Posterior cingulate gyrus (tissue), 11 donors: ENCODE data around the gene BAG3.

Source experiments
- DNase-seq, 10 donors: peaks; one replicate each; pipeline versions ENCODE4 v3.0.0 to v3.0.0-alpha.2; 2020 to 2021; ENCODE audit warnings: mixed read lengths in 3 of 10
- intact Hi-C: fragments of 100-400 bp; cut with DNase I; formaldehyde crosslinking; loops from one replicate; pipeline ENCODE4 v1.15.1; 2023

The BAG3 gene

GRCh38 chr10:119723624-119724023 is 72.4 kb downstream of the BAG3 start:
- DNase-seq: no peak
- intact Hi-C loops: loop anchor here (2.0 to 10.0 kb wide), 2 partner anchors 37 to 129 kb away; partner anchors contain the start of gene TIAL1

DNA sequence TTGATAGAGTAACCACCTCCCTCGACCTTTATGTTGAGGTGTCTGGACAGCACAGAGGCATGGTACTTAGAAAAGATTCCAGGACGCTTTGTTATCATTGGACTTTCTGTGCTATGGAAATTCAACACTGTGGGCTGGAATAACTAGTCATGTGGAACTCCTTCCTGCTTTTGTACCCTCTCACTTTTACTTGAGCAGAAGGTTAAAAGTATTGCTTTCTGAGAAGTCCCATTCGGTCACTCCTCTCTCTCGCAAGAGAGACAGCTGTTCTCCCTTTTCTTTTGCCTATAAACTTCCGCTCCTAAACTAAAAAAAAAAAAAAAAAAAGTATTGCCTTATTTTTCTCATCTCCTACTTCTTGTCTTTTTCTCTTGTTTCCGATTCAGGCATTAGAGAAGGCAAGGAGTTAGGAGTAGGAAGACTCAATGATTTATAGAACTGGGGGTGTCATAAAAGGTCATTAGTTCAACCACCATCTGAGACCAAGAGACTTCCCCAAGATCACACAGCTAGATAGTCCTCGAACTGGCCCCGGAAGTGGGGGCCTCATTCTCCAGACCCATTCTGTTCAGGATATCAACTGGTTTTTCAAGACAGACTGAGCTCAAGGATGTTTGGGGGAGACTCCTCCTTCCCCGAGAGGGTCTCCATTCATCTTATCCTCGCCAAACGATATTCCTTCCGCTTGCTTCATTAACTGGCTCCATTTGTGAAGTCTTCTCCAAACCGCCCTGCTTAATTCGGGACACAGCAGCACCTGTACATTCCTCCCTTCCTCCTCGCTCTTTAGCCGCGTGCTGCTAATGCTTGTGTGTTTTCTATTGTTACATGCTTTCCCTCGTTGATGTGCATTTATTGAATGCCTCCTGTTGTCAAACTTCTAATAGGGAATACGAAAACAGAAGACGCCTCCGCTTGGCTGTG is 73.7 kb downstream of the BAG3 start:
- intact Hi-C loops: loop anchor here (2.0 to 10.0 kb wide), 4 partner anchors 38 to 623 kb away; partner anchors contain the start of genes DENND10, MCMBP and TIAL1
- no peak for DNase-seq

DNA sequence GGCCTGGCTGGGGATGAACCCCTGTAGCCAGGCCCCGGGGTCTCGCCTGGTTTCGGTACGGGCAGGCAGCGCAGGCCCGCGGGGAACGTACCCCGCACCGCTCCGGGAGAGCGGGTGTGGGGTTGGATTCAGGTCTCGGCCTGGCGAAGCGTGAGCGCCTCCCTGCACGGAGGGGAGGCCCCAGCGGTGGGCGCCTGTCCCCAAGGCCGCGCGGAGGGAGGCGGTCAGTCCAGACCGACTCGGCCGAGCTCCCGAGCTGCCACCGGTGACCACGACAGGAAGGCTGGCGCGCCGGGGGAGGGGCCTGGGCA is 74.3 kb downstream of the BAG3 start:
- no peak for DNase-seq
- intact Hi-C loops: loop anchor here (2.0 to 10.0 kb wide), 4 partner anchors 39 to 623 kb away; partner anchors contain the start of genes DENND10, MCMBP and TIAL1

DNA sequence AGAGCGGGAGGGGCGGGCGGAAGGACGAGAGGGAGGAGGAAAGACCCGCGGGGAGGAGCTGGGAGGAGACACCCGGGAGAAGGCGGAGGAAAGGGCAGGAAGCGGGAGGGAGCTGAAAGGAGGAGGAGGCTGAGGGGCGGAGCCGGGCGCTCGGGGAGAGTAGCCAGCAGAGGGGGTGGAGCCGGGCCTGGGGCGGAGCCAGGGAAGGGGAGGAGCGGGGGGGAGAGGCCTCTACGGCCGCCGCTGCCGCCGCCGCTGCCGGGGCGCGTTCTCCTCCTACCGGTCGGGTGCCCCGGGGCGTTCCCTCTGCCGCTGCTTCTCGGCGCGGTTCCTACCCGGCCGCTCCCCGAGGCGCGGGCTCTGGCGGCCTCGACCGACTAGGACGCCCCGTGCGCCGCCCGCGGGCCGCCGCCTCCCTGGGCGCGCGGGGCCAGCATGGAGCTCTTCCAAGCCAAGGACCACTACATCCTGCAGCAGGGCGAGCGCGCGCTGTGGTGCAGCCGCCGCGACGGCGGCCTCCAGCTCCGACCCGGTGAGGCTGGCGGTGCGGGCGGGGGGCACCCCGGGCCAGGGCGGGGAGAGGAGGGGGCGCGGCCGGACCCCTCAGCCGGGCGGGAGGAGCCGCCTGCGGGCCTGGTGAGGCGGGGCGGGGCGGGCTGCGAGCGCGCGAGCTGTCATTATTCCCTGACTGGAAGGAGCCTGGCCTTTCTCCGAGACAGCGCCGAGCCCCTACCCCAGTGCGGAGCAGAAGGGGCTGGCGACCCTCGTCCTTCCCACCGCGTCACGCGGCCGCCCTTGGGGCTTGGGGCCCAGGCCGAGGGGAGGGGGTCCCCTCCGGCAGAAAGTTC is 74.9 kb downstream of the BAG3 start, which contains the start of gene INPP5F:
Gene INPP5F (plus strand): TSS at position 223 of the 848 bp plus-strand sequence. CDS start 213 bp downstream, at position 436.
- DNase-seq: peak; percentile 96 to 100 (median 99)
- intact Hi-C loops: loop anchor here (2.0 to 10.0 kb wide), 4 partner anchors 39 to 624 kb away; partner anchors contain the start of genes DENND10, MCMBP and TIAL1

- DNase-seq: no peak
- intact Hi-C loops: loop anchor here (5.0 to 10.0 kb wide), 3 partner anchors 132 to 624 kb away; partner anchors contain the start of genes DENND10, MCMBP and TIAL1
Observed at GRCh38 chr10:119726676-119727261, 75.6 kb downstream of the BAG3 start.
